T-helper 17 cell (primary cell): ENCODE measurements around the gene FOXD3. TPM values are rescaled to one million over a fixed set of nuclear protein-coding genes. Genes with fewer than 3 reads are reported as not detected.
"Not testable (repeated sequence)": the region's sequence is repeated elsewhere in the genome, so short reads cannot be mapped to it uniquely, and the experiment has no call there.

ENCODE experiments used
- ATAC-seq: fragments of 150-1000 bp; cut with Tn5 transposase; 2 replicates; pipeline ENCODE4 v1.10.0; 2021; ENCODE audit warnings: mild to moderate bottlenecking, moderate library complexity
- DNase-seq, 3 donors: peaks; one replicate each; pipeline versions ENCODE4 v3.0.0 to v3.0.0-alpha.2; 2020 to 2021
- H3K9me3 ChIP-seq: one replicate; pipeline ENCODE4 v1.7.0; 2013; ENCODE audit warnings: low read length, mild to moderate bottlenecking; ENCODE audit not compliant: control insufficient read depth, poor library complexity, severe bottlenecking
- H3K27ac Mint-ChIP-seq: one replicate; pipeline ENCODE4 v1.8.0; 2022; ENCODE audit warnings: mild to moderate bottlenecking, moderate library complexity, mixed read lengths
- H3K27me3 Mint-ChIP-seq: one replicate; pipeline ENCODE4 v1.8.0; 2022; ENCODE audit warnings: mixed read lengths
- H3K36me3 Mint-ChIP-seq: one replicate; pipeline ENCODE4 v1.8.0; 2022; ENCODE audit warnings: low read depth, mixed read lengths
- H3K4me1 Mint-ChIP-seq: one replicate; pipeline ENCODE4 v1.8.0; 2022; ENCODE audit warnings: mild to moderate bottlenecking, mixed read lengths
- H3K4me3 Mint-ChIP-seq: one replicate; pipeline ENCODE4 v1.8.0; 2022; ENCODE audit warnings: mild to moderate bottlenecking, moderate library complexity, mixed read lengths
- total RNA-seq, 4 donors: library from RNA in 2 of 4; stranded (reverse) in 2 of 4; gene quantifications; one replicate each; pipeline ENCODE4 v1.2.3 and lab custom pipeline; 2022 to 2026

FOXD3 gene
- total RNA-seq, 2 donors from 2014 or later = not detected

DNA sequence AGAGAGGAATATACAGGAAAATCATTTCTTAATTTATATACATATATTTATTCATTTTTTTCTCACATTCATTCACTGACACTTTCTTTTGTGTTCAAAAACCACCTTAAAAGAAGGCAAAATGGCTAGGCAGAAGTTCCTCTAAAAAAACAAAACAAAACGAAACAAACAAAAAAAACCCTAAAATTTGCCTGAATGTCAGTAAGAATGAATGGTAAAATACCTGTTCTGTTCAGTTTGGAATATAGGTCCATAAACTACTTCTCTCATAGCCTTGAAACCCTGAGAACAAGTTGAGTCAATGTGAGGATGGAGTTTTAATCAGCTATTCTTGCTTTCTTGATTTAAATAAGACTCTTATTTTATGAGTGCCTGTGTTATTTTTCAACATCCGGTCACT, 30.4 kb downstream of the FOXD3 start:
- Mint-ChIP-seq H3K4me3 (no peak overlapping the region), H3K27ac (no peak overlapping the region), H3K4me1 (no peaks in the 10 kb centered on the region), H3K27me3 (peaks cover 42% of the 10 kb centered on the region), H3K36me3 (no peaks in the 10 kb centered on the region)
- no peaks in the 10 kb centered on the region for H3K9me3 ChIP-seq
- ATAC-seq (no peak), DNase-seq (no peak)

DNA sequence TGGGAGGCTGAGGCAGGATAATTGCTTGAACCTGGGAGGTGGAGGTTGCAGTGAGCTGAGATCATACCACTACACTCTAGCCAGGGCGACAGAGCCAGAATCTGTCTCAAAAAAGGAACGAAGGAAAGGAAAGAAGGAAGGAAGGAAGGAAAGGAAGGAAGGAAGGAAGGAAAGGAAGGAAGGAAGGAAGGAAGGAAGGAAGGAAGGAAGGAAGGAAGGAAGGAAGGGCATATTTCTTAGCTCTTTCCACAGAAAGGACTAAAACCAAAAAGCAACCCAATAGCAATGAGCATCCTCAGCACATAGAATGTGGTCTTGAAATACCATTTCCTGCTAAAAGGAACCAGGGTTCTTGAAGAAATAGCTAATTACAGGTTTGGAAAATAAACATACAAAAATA, 33.9 kb downstream of the FOXD3 start:
- H3K9me3 ChIP-seq, H3K4me1 Mint-ChIP-seq, ATAC-seq, H3K27ac Mint-ChIP-seq, H3K4me3 Mint-ChIP-seq, H3K36me3 Mint-ChIP-seq, DNase-seq: not testable (repeated sequence)
- peaks cover 46% of the 10 kb centered on the region for H3K27me3 Mint-ChIP-seq

DNA sequence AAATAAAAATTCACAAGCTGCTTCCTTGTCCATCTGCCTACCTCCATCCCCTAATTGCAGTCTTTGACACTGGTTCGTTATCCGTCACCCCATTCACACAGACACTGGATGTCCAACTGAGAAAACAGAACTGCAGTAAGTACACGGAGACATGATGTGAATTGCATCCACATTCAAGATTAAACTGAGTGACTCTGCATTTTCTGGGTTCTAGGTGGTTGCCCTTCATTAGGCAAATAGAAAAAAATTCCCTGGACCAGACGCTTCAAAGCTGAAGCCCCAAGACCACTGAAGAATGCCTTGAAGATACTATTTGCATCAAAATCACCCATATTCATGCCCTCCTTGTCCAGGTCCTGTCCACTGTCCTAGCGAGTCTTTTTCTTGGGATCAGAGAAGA, 37.2 kb downstream of the FOXD3 start:
- ATAC-seq = no peak
- H3K9me3 ChIP-seq = no peaks in the 10 kb centered on the region
- Mint-ChIP-seq H3K4me1 (no peaks in the 10 kb centered on the region), H3K27ac (no peak overlapping the region), H3K27me3 (peaks cover 46% of the 10 kb centered on the region), H3K4me3 (no peak overlapping the region), H3K36me3 (peaks cover 3% of the 10 kb centered on the region)
- no peak for DNase-seq

DNA sequence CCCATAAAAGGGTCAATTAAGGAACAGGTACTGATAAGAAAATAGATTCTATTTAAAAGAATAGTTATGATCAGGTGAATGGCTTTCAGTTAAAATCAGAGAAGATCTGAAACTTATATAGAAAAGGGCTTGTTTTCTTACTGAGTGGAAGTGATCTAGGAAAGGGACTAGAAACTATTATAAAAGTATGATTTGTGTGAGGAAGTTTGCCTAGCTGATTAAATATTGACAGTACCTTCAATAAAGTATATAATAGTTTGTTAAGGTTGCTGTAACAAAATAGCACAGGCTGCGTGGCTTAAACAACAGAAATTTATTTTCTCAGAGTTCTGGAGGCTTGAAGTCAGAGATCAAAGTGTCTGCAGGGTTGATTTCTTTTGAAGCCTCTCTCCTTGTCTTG, 39.7 kb downstream of the FOXD3 start:
- H3K36me3 Mint-ChIP-seq = peaks cover 3% of the 10 kb centered on the region
- ATAC-seq (no peak), DNase-seq (no peak)
- peaks cover 40% of the 10 kb centered on the region for H3K27me3 Mint-ChIP-seq
- peaks cover 8% of the 10 kb centered on the region for H3K4me1 Mint-ChIP-seq
- no peak overlapping the region for H3K27ac Mint-ChIP-seq
- H3K9me3 ChIP-seq = no peaks in the 10 kb centered on the region
- no peak overlapping the region for H3K4me3 Mint-ChIP-seq

DNA sequence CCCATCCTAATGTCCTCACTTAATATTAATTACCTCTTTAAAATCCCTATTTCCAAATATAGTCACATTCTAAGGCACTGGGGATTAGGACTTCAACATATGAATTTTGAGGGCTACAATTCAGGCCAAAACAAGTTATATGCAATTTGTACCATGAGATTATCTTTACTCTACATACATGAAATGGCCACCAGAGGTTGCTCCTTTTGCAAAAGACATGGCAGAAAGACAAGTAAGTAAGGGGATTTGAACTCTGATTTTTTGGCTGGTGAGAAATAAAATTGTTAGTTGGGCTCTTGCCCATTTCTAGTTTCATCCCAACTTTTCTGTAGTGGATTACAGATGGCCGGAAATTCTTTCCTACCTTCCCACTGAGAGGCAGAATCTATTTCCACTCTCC, 40.2 kb downstream of the FOXD3 start:
- Mint-ChIP-seq H3K27me3 (peaks cover 40% of the 10 kb centered on the region), H3K27ac (no peak overlapping the region), H3K4me1 (peaks cover 8% of the 10 kb centered on the region), H3K36me3 (peaks cover 3% of the 10 kb centered on the region), H3K4me3 (no peak overlapping the region)
- DNase-seq = no peak
- ATAC-seq = no peak
- H3K9me3 ChIP-seq = no peaks in the 10 kb centered on the region

DNA sequence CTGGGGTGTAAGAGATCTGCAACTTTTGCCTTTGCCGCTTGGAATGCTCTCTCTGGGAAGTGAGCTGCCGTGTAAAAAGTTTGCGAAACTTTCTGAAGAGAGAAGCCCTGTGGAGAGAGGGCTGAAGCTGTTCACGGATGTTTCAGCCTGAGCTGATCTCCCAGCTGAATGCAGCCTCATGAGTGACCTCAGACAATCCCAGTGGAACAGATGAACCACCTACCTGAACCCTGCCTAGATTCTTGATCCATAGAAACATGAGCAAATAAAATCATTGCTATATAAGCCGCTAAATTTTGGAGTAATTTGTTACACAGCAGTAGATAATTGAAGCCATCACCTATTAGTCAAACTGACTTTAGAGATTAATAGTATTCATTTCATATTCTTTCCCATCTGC, 40.6 kb downstream of the FOXD3 start:
- H3K9me3 ChIP-seq = no peaks in the 10 kb centered on the region
- no peak for DNase-seq
- Mint-ChIP-seq H3K27me3 (peaks cover 40% of the 10 kb centered on the region), H3K36me3 (peaks cover 3% of the 10 kb centered on the region), H3K4me1 (peaks cover 11% of the 10 kb centered on the region), H3K4me3 (no peak overlapping the region), H3K27ac (no peak overlapping the region)
- ATAC-seq = no peak

DNA sequence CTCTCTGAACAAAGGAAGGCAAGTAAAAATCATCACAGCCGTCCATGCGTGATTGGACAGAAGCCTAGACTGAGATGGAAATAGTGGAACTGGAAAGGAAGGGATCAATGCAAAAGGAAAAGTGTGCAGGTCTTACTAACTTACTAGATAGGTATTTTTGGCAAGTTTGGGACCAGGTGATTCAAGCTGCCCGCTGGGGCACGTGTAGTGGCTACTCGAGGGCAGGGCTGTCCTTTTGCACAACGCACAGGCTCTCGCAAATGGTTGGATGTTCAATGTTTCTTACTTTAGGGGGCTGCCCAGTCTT, 44.5 kb downstream of the FOXD3 start:
- peak overlapping the region; percentile 85 for H3K27ac Mint-ChIP-seq
- DNase-seq = no peak
- H3K9me3 ChIP-seq = no peaks in the 10 kb centered on the region
- H3K27me3 Mint-ChIP-seq = peaks cover 16% of the 10 kb centered on the region
- peaks cover 26% of the 10 kb centered on the region for H3K4me1 Mint-ChIP-seq
- H3K36me3 Mint-ChIP-seq = peaks cover 7% of the 10 kb centered on the region
- H3K4me3 Mint-ChIP-seq = peak overlapping the region; percentile 95
- ATAC-seq = no peak

DNA sequence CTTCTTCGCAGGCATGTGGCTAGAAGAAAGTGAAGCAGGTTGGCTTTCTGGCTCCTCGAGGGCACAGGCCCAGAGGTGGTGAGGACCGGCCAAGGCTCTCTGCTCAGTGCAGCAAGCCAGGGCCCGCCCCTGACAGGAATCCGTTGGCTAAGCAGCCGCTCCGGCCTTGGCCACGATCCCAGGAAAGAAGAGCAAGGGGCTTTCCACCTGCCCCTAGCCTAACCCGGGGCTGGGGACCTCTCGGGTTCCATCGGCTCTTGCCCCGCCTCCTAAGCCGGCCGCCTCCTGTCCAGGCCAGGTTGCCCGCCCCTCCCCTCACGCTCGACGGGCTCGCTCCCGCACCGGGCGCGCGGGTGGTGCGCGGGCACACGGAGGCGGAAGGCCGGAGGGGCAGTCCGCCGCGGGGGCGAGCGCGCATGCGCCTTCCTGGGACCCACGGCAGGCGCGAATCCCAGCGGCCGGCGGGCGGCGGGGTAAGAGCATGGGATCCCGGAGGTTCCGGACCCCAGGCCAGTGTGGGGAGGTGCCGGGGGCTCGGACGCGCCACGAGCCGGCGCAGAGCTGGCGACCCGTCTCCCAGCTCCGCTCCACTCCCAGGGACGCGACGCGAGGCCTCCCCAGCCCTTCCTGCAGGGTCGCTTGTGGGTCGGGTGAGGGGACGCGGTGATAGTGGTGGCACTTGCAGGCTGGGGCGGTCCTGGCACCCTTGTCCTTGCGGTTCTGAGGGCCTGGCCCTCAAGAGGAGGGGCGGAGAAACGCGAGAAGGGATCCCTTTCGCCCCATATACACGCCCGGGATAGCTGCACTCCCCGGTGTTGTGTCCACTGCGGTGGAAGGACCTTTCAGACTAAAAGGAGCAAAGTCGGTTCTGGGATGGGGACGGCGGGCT, 45.1 kb downstream of the FOXD3 start, which contains the start of gene ALG6:
TSS of gene ALG6 (plus strand) at position 413 of the 889 bp plus-strand sequence. CDS start 3,351 bp downstream, outside the sequence.
- peaks cover 9% of the 10 kb centered on the region for H3K36me3 Mint-ChIP-seq
- ATAC-seq (peak; percentile 92), DNase-seq (peak; percentile 81 to 89 (median 82))
- H3K4me3 Mint-ChIP-seq = peak within 1 kb of the TSS; percentile 95
- peaks cover 13% of the 10 kb centered on the region for H3K27me3 Mint-ChIP-seq
- peaks cover 28% of the 10 kb centered on the region for H3K4me1 Mint-ChIP-seq
- H3K9me3 ChIP-seq = no peaks in the 10 kb centered on the region
- H3K27ac Mint-ChIP-seq = peak within 1 kb of the TSS; percentile 85

DNA sequence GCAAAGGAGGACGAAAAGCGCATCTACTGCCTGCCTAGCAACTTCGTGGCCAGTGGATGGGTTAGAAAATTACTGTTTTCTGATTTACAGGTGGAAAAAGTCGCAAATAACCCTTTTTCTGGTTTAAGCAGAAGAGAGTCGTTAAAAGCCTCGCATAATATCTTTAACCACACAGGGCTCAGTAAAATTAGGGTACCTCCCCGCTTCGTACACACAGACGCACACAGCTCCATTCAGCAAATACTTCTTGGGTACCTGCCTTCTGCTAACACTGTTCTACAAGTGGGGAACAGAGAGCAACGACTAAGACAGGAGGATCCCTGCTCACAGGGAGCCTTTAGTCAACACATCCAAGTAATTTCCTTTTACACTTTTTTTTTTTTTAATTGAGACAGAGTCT, 45.8 kb downstream of the FOXD3 start:
- Mint-ChIP-seq H3K36me3 (peaks cover 9% of the 10 kb centered on the region), H3K4me1 (peaks cover 28% of the 10 kb centered on the region), H3K4me3 (peak overlapping the region; percentile 95), H3K27me3 (peaks cover 7% of the 10 kb centered on the region), H3K27ac (peak overlapping the region; percentile 85)
- DNase-seq = no peak
- H3K9me3 ChIP-seq = no peaks in the 10 kb centered on the region
- no peak for ATAC-seq

Other genes starting within 250 kb of the FOXD3 start
- 10 to 100 TPM; 15.0 to 18.9 TPM for gene ALG6, start 45.1 kb downstream of the FOXD3 start, total RNA-seq
- gene ITGB3BP, start 200.7 kb downstream of the FOXD3 start, total RNA-seq = 10 to 100 TPM; 13.3 to 20.3 TPM
- gene EFCAB7, start 201.0 kb downstream of the FOXD3 start, total RNA-seq = 1 to 10 TPM; 5.1 to 9.4 TPM